ENCODE results near the gene FAM131C.

GRCh38 chr1:16112596-16113555, 39.4 kb upstream of the FAM131C start:
- TF ChIP-seq ZNF274 (IDR thresholded peaks at IDR 0.05; ENCODE audit: low read depth, low read length), result no peak
- no peak for TF ChIP-seq SUZ12 (IDR thresholded peaks at IDR 0.05; ENCODE audit: extremely low read depth, insufficient read depth, insufficient read length)
- TF ChIP-seq YY1 (IDR thresholded peaks at IDR 0.05; ENCODE audit: insufficient read depth, insufficient read length), result no peak
